ENCODE data around the gene ESYT1.

DNA sequence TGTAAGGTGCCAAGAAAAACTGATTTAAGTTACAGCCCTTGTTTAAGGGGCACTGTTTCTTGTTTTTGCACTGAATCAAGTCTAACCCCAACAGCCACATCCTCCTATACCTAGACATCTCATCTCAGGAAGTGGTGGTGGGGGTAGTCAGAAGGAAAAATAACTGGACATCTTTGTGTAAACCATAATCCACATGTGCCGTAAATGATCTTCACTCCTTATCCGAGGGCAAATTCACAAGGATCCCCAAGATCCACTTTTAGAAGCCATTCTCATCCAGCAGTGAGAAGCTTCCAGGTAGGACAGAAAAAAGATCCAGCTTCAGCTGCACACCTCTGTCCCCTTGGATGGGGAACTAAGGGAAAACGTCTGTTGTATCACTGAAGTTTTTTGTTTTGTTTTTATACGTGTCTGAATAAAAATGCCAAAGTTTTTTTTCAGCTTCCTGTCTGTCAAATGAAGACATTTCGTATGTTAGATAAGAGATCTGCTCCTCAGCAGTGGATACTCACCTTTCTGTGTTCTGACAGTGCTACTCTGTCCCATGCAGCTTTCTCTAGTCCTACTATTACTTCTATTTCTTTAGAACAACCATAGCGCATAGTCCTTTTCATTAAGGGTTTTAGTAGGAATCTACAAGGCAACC lies 24.9 kb upstream of the ESYT1 start:
- TF ChIP-seq, protein P1, sequence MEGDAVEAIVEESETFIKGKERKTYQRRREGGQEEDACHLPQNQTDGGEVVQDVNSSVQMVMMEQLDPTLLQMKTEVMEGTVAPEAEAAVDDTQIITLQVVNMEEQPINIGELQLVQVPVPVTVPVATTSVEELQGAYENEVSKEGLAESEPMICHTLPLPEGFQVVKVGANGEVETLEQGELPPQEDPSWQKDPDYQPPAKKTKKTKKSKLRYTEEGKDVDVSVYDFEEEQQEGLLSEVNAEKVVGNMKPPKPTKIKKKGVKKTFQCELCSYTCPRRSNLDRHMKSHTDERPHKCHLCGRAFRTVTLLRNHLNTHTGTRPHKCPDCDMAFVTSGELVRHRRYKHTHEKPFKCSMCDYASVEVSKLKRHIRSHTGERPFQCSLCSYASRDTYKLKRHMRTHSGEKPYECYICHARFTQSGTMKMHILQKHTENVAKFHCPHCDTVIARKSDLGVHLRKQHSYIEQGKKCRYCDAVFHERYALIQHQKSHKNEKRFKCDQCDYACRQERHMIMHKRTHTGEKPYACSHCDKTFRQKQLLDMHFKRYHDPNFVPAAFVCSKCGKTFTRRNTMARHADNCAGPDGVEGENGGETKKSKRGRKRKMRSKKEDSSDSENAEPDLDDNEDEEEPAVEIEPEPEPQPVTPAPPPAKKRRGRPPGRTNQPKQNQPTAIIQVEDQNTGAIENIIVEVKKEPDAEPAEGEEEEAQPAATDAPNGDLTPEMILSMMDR (optimal IDR thresholded peaks at IDR 0.05 in 1 of 3, IDR thresholded peaks at IDR 0.05 in 1 of 3, conservative IDR thresholded peaks at IDR 0.05 in 1 of 3; ENCODE audit: extremely low read depth in 1 of 3, insufficient read depth in 2 of 3, low read length in 3 of 3), result no peak
- no peak for TF ChIP-seq EZH2 (IDR thresholded peaks at IDR 0.05; ENCODE audit: low read length)
